Hepatocyte (in vitro differentiated cells): Measurements from ENCODE around the gene MSLN.

Source experiments
- EZH2 ChIP-seq: fragments of 200-600 bp; sonication (generic); IDR thresholded peaks from 2 replicates; pipeline ENCODE4 v1.6.1; 2016; ENCODE audit warnings: antibody characterized with exemption, mild to moderate bottlenecking, borderline replicate concordance
- EZH2phosphoT487 ChIP-seq: fragments of 200-600 bp; sonication (generic); IDR thresholded peaks from one replicate; pipeline ENCODE4 v1.6.1; 2018; ENCODE audit warnings: antibody characterized with exemption, mild to moderate bottlenecking, low read depth, moderate library complexity; ENCODE audit not compliant: unreplicated experiment, severe bottlenecking
- TF ChIP-seq, protein P1 (sequence below): fragments of 200-600 bp; sonication (generic); IDR thresholded peaks from 2 replicates; pipeline ENCODE4 v1.5.1; 2016; ENCODE audit warnings: antibody characterized with exemption, mild to moderate bottlenecking; ENCODE audit not compliant: poor library complexity

DNA sequence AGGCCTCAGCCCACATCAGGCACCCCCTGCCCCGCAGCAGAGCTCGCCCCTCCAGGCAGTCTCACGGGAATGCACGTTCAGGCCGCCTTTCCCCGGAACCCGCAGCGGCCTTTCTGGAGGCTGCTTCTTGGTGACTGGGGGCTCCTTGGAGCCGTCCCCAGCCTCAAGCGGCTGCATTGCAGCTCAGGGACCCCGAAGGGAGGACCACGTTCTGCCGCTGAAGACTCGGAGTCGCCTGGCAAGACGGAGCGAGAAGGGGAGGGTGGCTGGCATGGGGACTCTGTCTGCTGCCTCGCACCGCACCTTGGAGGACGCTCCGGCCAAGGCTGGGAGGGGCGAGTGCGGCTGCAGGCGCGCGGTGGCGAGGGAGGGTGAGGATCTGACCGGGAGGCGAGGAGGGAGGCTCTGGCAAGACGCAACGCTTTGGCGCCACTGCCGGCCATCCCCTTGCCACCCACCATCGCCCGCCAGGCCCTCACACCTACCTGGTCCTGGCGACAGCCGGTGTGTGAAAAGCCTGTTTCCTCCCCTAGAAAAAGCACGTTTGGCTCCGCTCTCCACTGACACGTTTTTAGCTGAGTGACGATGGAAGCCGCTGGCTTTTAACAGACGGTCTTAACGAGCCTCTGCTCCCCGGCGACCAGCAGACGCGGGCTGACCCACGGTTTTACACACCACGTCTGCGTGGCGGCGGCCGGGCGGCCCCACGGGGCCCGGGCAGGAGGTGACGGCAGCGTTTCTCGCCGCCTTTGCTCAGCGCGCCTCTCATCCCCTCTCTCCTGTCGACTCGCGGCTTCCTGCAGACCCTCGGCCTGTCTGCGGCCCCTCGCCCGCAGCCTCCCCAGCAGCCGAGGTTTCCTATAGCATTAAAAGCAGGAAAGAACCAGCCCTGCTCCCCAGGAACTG, 56.7 kb downstream of the MSLN start:
- TF ChIP-seq, protein P1, sequence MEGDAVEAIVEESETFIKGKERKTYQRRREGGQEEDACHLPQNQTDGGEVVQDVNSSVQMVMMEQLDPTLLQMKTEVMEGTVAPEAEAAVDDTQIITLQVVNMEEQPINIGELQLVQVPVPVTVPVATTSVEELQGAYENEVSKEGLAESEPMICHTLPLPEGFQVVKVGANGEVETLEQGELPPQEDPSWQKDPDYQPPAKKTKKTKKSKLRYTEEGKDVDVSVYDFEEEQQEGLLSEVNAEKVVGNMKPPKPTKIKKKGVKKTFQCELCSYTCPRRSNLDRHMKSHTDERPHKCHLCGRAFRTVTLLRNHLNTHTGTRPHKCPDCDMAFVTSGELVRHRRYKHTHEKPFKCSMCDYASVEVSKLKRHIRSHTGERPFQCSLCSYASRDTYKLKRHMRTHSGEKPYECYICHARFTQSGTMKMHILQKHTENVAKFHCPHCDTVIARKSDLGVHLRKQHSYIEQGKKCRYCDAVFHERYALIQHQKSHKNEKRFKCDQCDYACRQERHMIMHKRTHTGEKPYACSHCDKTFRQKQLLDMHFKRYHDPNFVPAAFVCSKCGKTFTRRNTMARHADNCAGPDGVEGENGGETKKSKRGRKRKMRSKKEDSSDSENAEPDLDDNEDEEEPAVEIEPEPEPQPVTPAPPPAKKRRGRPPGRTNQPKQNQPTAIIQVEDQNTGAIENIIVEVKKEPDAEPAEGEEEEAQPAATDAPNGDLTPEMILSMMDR = no peak
- TF ChIP-seq EZH2phosphoT487 (no peak), EZH2 (no peak)
